Ramos (cell line): ENCODE data around the gene GARIN5A.
"Not testable (repeated sequence)": the region's sequence is repeated elsewhere in the genome, so short reads cannot be mapped to it uniquely, and the experiment has no call there.

Experiments used
- in situ Hi-C: fragments of 300-500 bp; cut with MboI; formaldehyde crosslinking; loops from one replicate; pipeline ENCODE4 v1.14.3; 2022; ENCODE audit warnings: low sequenced_read_pairs; ENCODE audit not compliant: unreplicated experiment

The GARIN5A gene

GRCh38 chr19:50490411-50490811 is 13.8 kb upstream of the GARIN5A start:
- in situ Hi-C loops: no loop called here

GRCh38 chr19:50489461-50490011 is 12.9 kb upstream of the GARIN5A start:
- in situ Hi-C loops: no loop called here

GRCh38 chr19:50488389-50489194 is 11.9 kb upstream of the GARIN5A start:
- in situ Hi-C loops: no loop called here

- in situ Hi-C loops: no loop called here
These were observed 10.3 kb upstream of the GARIN5A start for GRCh38 chr19:50486823-50487515.

GRCh38 chr19:50485284-50485955 is 8.8 kb upstream of the GARIN5A start:
- in situ Hi-C loops: no loop called here

- in situ Hi-C loops: no loop called here
These were observed 6.3 kb upstream of the GARIN5A start for GRCh38 chr19:50482916-50483315.

- in situ Hi-C loops: no loop called here
These were observed 5.7 kb upstream of the GARIN5A start for GRCh38 chr19:50482271-50482855.

GRCh38 chr19:50481351-50482149 is 4.9 kb upstream of the GARIN5A start:
- in situ Hi-C loops: no loop called here

GRCh38 chr19:50480281-50481111 is 3.8 kb upstream of the GARIN5A start:
- in situ Hi-C loops: no loop called here

GRCh38 chr19:50479761-50480251 is 3.2 kb upstream of the GARIN5A start:
- in situ Hi-C loops: no loop called here

GRCh38 chr19:50478901-50479715 is 2.5 kb upstream of the GARIN5A start:
- in situ Hi-C loops: no loop called here

- in situ Hi-C loops: no loop called here
These were observed 1.3 kb upstream of the GARIN5A start for GRCh38 chr19:50477751-50478515.

GRCh38 chr19:50476907-50477238 is 225 bp upstream of the GARIN5A start:
- in situ Hi-C loops: no loop called here

GRCh38 chr19:50475736-50476223 is 868 bp downstream of the GARIN5A start:
- in situ Hi-C loops: no loop called here

- in situ Hi-C loops: no loop called here
These were observed 1.5 kb downstream of the GARIN5A start for GRCh38 chr19:50475101-50475568.

- in situ Hi-C loops: not testable (repeated sequence)
These were observed 3.3 kb downstream of the GARIN5A start for GRCh38 chr19:50473336-50473735.

GRCh38 chr19:50468818-50469217 is 7.8 kb downstream of the GARIN5A start:
- in situ Hi-C loops: loop anchor here (10.0 kb wide), 1 partner anchor 214 kb away; no protein-coding TSS in a partner anchor
